A673 (cell line): ENCODE results near the gene RGS2. TPM values are rescaled to one million over a fixed set of nuclear protein-coding genes. Genes with fewer than 3 reads are reported as not detected.

Experiments
- BruUV-seq: library from RNA; stranded (reverse); fragments of 400-500 nt; replicated peaks from 2 replicates; lab custom pipeline; 2021; lab: Mats Ljungman, UMichigan
- CTCF ChIA-PET: fragments of 300-600 bp; sonication (Branson Sonifier 250); formaldehyde crosslinking; loops from one replicate; lab custom pipeline; 2022; ENCODE audit warnings: antibody characterized with exemption; lab: Charles Lee
- POLR2A ChIA-PET: fragments of 300-600 bp; sonication (Branson Sonifier 250); formaldehyde crosslinking; loops from one replicate; lab custom pipeline; 2022; ENCODE audit warnings: antibody characterized with exemption; ENCODE audit not compliant: low non-redundant PET; lab: Charles Lee
- DNase-seq: peaks from one replicate; pipeline ENCODE4 v3.0.0-alpha.2; 2015; ENCODE audit warnings: low spot score
- H3K27ac ChIP-seq: fragments of 200-600 bp; sonication (generic); 2 replicates; pipeline ENCODE4 v1.5.1; 2016; ENCODE audit warnings: mixed run types, low read depth, mild to moderate bottlenecking, mixed read lengths, antibody characterized with exemption, low read length; ENCODE audit not compliant: poor library complexity, severe bottlenecking
- H3K27me3 ChIP-seq: fragments of 200-600 bp; sonication (generic); replicated peaks from 2 replicates; pipeline ENCODE4 v1.6.1; 2017; ENCODE audit warnings: mixed run types, low read depth, mild to moderate bottlenecking, mixed read lengths, antibody characterized with exemption, low read length; ENCODE audit not compliant: insufficient read depth, poor library complexity
- H3K36me3 ChIP-seq: fragments of 200-600 bp; sonication (generic); 2 replicates; pipeline ENCODE4 v1.6.1; 2016; ENCODE audit warnings: mixed run types, mild to moderate bottlenecking, mixed read lengths, antibody characterized with exemption, low read length; ENCODE audit not compliant: insufficient read depth, poor library complexity, severe bottlenecking
- H3K4me1 ChIP-seq: fragments of 200-600 bp; sonication (generic); 2 replicates; pipeline ENCODE4 v1.6.1; 2017; ENCODE audit warnings: mixed run types, mild to moderate bottlenecking, mixed read lengths, antibody characterized with exemption, low read length; ENCODE audit not compliant: insufficient read depth, poor library complexity, severe bottlenecking
- H3K4me3 ChIP-seq: fragments of 200-600 bp; sonication (generic); 2 replicates; pipeline ENCODE4 v1.5.1; 2016; ENCODE audit warnings: low read depth, mixed run types, mild to moderate bottlenecking, mixed read lengths, low read length; ENCODE audit not compliant: poor library complexity, severe bottlenecking
- H3K9me3 ChIP-seq: fragments of 200-600 bp; sonication (generic); 2 replicates; pipeline ENCODE4 v1.6.1; 2016; ENCODE audit warnings: mixed run types, low read depth, mild to moderate bottlenecking, mixed read lengths, antibody characterized with exemption, low read length; ENCODE audit not compliant: poor library complexity, severe bottlenecking
- CTCF ChIP-seq: fragments of 300-800, 200-600 bp; sonication (generic); conservative IDR thresholded peaks from 2 replicates; pipeline ENCODE4 v1.5.1; 2017; ENCODE audit warnings: low read depth, mild to moderate bottlenecking, antibody characterized with exemption, low read length, moderate library complexity, mixed read lengths
- EZH2 ChIP-seq: fragments of 200-600 bp; sonication (generic); IDR thresholded peaks from 2 replicates; pipeline ENCODE4 v1.6.1; 2017; ENCODE audit warnings: borderline replicate concordance, low read depth, mild to moderate bottlenecking, mixed read lengths, antibody characterized with exemption, low read length; ENCODE audit not compliant: poor library complexity, severe bottlenecking
- intact Hi-C: fragments of 100-400 bp; cut with micrococcal nuclease; formaldehyde crosslinking; loops from one replicate; pipeline ENCODE4 v1.10.0; 2022; ENCODE audit not compliant: unreplicated experiment
- total RNA-seq: library from RNA; stranded (reverse); gene quantifications from 2 replicates; pipeline ENCODE4 v1.2.3, GENCODE V29; 2021

The RGS2 gene
- total RNA-seq, 1 experiment from 2014 or later = 24.7 TPM

GRCh38 chr1:192859808-192860207 is 51.0 kb downstream of the RGS2 start:
- Histone ChIP-seq H3K36me3 (no peaks in the 10 kb centered on the region), H3K4me1 (no peaks in the 10 kb centered on the region), H3K27me3 (no peaks in the 10 kb centered on the region), H3K4me3 (no peak overlapping the region), H3K9me3 (no peaks in the 10 kb centered on the region), H3K27ac (no peak overlapping the region)
- no peak for DNase-seq
- POLR2A ChIA-PET = no interaction called here
- TF ChIP-seq EZH2 = no peak
- TF ChIP-seq CTCF = no peak
- no TSS peak for BruUV-seq
- CTCF ChIA-PET = no interaction called here
- intact Hi-C loops = no loop called here

- no peak for DNase-seq
- no peaks in the 10 kb centered on the region for H3K9me3 ChIP-seq
- no peaks in the 10 kb centered on the region for H3K36me3 ChIP-seq
- no peak for TF ChIP-seq CTCF
- no peak for TF ChIP-seq EZH2
- no peaks in the 10 kb centered on the region for H3K4me1 ChIP-seq
- H3K27me3 ChIP-seq = no peaks in the 10 kb centered on the region
- no peak overlapping the region for H3K27ac ChIP-seq
- ChIA-PET CTCF (no interaction called here), POLR2A (no interaction called here)
- intact Hi-C loops = no loop called here
- no peak overlapping the region for H3K4me3 ChIP-seq
- no TSS peak for BruUV-seq
Measured at GRCh38 chr1:192860478-192861185, 51.8 kb downstream of the RGS2 start.

GRCh38 chr1:192861860-192862259 is 53.0 kb downstream of the RGS2 start:
- H3K4me3 ChIP-seq = no peak overlapping the region
- intact Hi-C loops = no loop called here
- H3K27me3 ChIP-seq = no peaks in the 10 kb centered on the region
- no peaks in the 10 kb centered on the region for H3K4me1 ChIP-seq
- POLR2A ChIA-PET = no interaction called here
- no peak overlapping the region for H3K27ac ChIP-seq
- CTCF ChIA-PET = no interaction called here
- DNase-seq = no peak
- TF ChIP-seq EZH2 (no peak), CTCF (no peak)
- no TSS peak for BruUV-seq
- no peaks in the 10 kb centered on the region for H3K36me3 ChIP-seq
- H3K9me3 ChIP-seq = no peaks in the 10 kb centered on the region

Other genes with a start within 250 kb of the RGS2 start
- 0.28 TPM in 1 of 2 replicates, not detected in the other for gene RGS1, start 233.3 kb upstream of the RGS2 start, total RNA-seq
- 0.09 TPM in 1 of 2 replicates, not detected in the other for gene RGS13, start 172.9 kb upstream of the RGS2 start, total RNA-seq